ENCODE data around the gene MINDY4.

DNA sequence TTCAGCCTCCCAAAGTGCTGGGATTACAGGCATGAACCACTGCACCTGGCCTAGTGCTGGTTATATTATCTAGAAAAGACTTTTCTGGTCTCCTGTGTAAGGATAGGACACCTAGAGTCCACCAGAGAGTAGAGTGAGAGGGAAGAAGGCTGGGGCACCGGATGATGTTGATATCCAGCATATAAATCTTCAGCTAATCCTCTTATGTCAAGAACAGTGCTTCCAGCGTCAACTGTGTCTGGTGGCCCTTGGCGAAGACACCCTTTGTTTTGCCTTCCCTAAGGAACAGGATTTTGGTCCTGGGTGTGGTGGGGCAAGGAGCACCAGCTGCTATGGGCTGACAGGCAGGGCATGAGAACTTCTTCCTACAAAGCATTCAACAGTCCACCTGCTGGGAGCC lies 35.6 kb upstream of the MINDY4 start:
- TF ChIP-seq CTCF (IDR thresholded peaks at IDR 0.05): no peak
- no peak for TF ChIP-seq POLR2AphosphoS5 (IDR thresholded peaks at IDR 0.05)
